ENCODE data around the gene PLA2G2F. TPM values are rescaled to one million over a fixed set of nuclear protein-coding genes. Genes with fewer than 3 reads are reported as not detected.

The PLA2G2F gene
- total and polyA plus RNA-seq, 9 of the 15 experiments (the other 6 are each of a cell fraction or from before 2014, with no cell fraction given), result not detected

GRCh38 chr1:20138346-20138745 is 777 bp upstream of the PLA2G2F start:
- intact Hi-C loops (cut with micrococcal nuclease), result no loop called here
- 1% methylated on average over 6 of the region's 6 CpGs for WGBS (ENCODE audit: insufficient coverage, low coverage, missing lambda C conversion rate)
- no peak overlapping the region for H3K27ac ChIP-seq (ENCODE audit: extremely low read depth, low read depth, low read length)
- TF ChIP-seq KLF10 (CRISPR knock-in tag; IDR thresholded peaks at IDR 0.05), result no peak
- TF ChIP-seq KDM1A (IDR thresholded peaks at IDR 0.05), result no peak
- no peak for TF ChIP-seq ZNF347 (CRISPR knock-in tag; IDR thresholded peaks at IDR 0.05; ENCODE audit: low read depth)
- TF ChIP-seq PRPF4 (IDR thresholded peaks at IDR 0.05; ENCODE audit: insufficient read depth, low read depth, low read length, poor library complexity, severe bottlenecking), result no peak
- TF ChIP-seq ARID2 (IDR thresholded peaks at IDR 0.05), result no peak
- no peak for TF ChIP-seq ZNF592 (IDR thresholded peaks at IDR 0.05)
- no peak for TF ChIP-seq ETS2 (tag; IDR thresholded peaks at IDR 0.05; ENCODE audit: borderline replicate concordance, poor library complexity, severe bottlenecking)
- no peak for TF ChIP-seq ZBED1 (IDR thresholded peaks at IDR 0.05)
- no peak for TF ChIP-seq ZNF239 (CRISPR knock-in tag; IDR thresholded peaks at IDR 0.05)
- no peak for TF ChIP-seq MXD1 (CRISPR knock-in tag; IDR thresholded peaks at IDR 0.05; ENCODE audit: borderline replicate concordance, poor library complexity, severe bottlenecking)
- no peak for TF ChIP-seq CHD4 (IDR thresholded peaks at IDR 0.05; ENCODE audit: insufficient read depth, insufficient replicate concordance, low read depth, low read length, poor library complexity, severe bottlenecking)
- TF ChIP-seq SNIP1 (IDR thresholded peaks at IDR 0.05; ENCODE audit: low read depth), result no peak
- TF ChIP-seq ZNF518B (CRISPR knock-in tag; IDR thresholded peaks at IDR 0.05), result no peak
- TF ChIP-seq RBM34 (IDR thresholded peaks at IDR 0.05; ENCODE audit: borderline replicate concordance, insufficient read depth, low read length), result no peak
- no peak for TF ChIP-seq SIX5 (IDR thresholded peaks at IDR 0.05; ENCODE audit: borderline replicate concordance in 1 of 2, insufficient read depth in 1 of 2, low read depth in 1 of 2, low read length in 2 of 2)

More at GRCh38 chr1:20138346-20138745, 777 bp upstream of the PLA2G2F start:
- H3K9me1 ChIP-seq (ENCODE audit: control insufficient read depth, insufficient read depth, low read length), result no peaks in the 10 kb centered on the region
- H3K4me3 ChIP-seq, result no peak overlapping the region
- CTCF ChIA-PET (ENCODE audit: low intra/inter-chr PET ratio), result no interaction called here
- no peak overlapping the region for H3K9ac ChIP-seq (ENCODE audit: insufficient read depth in 1 of 2, low read depth in 2 of 2, low read length in 2 of 2)
- no peaks in the 10 kb centered on the region for H3K36me3 ChIP-seq (ENCODE audit: control insufficient read depth, insufficient read depth, low read length)
- H3K27me3 ChIP-seq (ENCODE audit: control insufficient read depth in 2 of 2, insufficient read depth in 2 of 2, low read length in 2 of 2), result peaks cover 5 to 63% of the 10 kb centered on the region in 2 experiments; a peak in 2 of 5 replicates
- H4K20me1 ChIP-seq (replicated peaks; ENCODE audit: control insufficient read depth, insufficient read depth, low read length), result no peaks in the 10 kb centered on the region
- no peaks in the 10 kb centered on the region for H3K4me1 ChIP-seq (replicated peaks in 1 of 2; ENCODE audit: control insufficient read depth in 2 of 2, insufficient read depth in 2 of 2, low read length in 2 of 2)
- no TSS peak for BruUV-seq (replicated peaks)
- POLR2A ChIA-PET, result no interaction called here
- FAIRE-seq, result no peak
- in situ Hi-C loops (cut with MboI), result no loop called here
- no peak for ATAC-seq
- no peak overlapping the region for H3K4me2 ChIP-seq (ENCODE audit: insufficient read depth, low read length)
- H3K9me3 ChIP-seq (replicated peaks; ENCODE audit: control insufficient read depth, insufficient read depth, low read depth, low read length), result no peaks in the 10 kb centered on the region
- H3K79me2 ChIP-seq (ENCODE audit: control insufficient read depth, insufficient read depth, low read length), result no peaks in the 10 kb centered on the region
- H2AFZ ChIP-seq (ENCODE audit: low read depth, low read length), result no peak overlapping the region
- DNase-seq (ENCODE audit: extremely low read depth in 1 of 4, low spot score in 3 of 4), result no peak

All from K562 (cell line).